ENCODE measurements around the gene TJP3. TPM values are rescaled to one million over a fixed set of nuclear protein-coding genes. Genes with fewer than 3 reads are reported as not detected.
"Not testable (repeated sequence)": the region's sequence is repeated elsewhere in the genome, so short reads cannot be mapped to it uniquely, and the experiment has no call there.

The TJP3 gene
- total RNA-seq: not detected
- long read RNA-seq: 0 reads

GRCh38 chr19:3708207-3708931 lies at the start of gene TJP3:
Gene TJP3 (plus strand): TSS chr19:3708384. CDS start chr19:3728433, 20,049 bp downstream.
- DNase-seq (no peak), ATAC-seq (ENCODE audit: poor library complexity) (peak; percentile 31)
- intact Hi-C loops (cut with DNase I): loop anchor here (10.0 kb wide), 1 partner anchor 164 kb away; no protein-coding TSS in a partner anchor

GRCh38 chr19:3658870-3659745 lies 49.1 kb upstream of the TJP3 start:
- DNase-seq: no peak
- intact Hi-C loops (cut with DNase I): no loop called here
- no peak for ATAC-seq (ENCODE audit: poor library complexity)

- ATAC-seq (ENCODE audit: poor library complexity) (no peak), DNase-seq (no peak)
- intact Hi-C loops (cut with DNase I): no loop called here
Measured at GRCh38 chr19:3659746-3660112, 48.5 kb upstream of the TJP3 start.

- intact Hi-C loops (cut with DNase I): no loop called here
- DNase-seq: no peak
- no peak for ATAC-seq (ENCODE audit: poor library complexity)
Measured at GRCh38 chr19:3660493-3661219, 47.5 kb upstream of the TJP3 start.

- intact Hi-C loops (cut with DNase I): no loop called here
- no peak for DNase-seq
- ATAC-seq (ENCODE audit: poor library complexity): no peak
Measured at GRCh38 chr19:3661284-3662238, 46.6 kb upstream of the TJP3 start.

- DNase-seq: no peak
- no peak for ATAC-seq (ENCODE audit: poor library complexity)
- intact Hi-C loops (cut with DNase I): no loop called here
Measured at GRCh38 chr19:3663838-3664237, 44.3 kb upstream of the TJP3 start.

GRCh38 chr19:3664879-3665642 lies 43.1 kb upstream of the TJP3 start:
- intact Hi-C loops (cut with DNase I): loop anchor here (5.0 kb wide), 1 partner anchor 37 kb away; the partner anchor contains the start of gene PIP5K1C
- ATAC-seq (ENCODE audit: poor library complexity): no peak
- no peak for DNase-seq

GRCh38 chr19:3665681-3666544 lies 42.3 kb upstream of the TJP3 start:
- peak; percentile 83 for DNase-seq
- peak; percentile 64 for ATAC-seq (ENCODE audit: poor library complexity)

GRCh38 chr19:3666545-3666856 lies 41.7 kb upstream of the TJP3 start:
- intact Hi-C loops (cut with DNase I): loop anchor here (5.0 kb wide), 1 partner anchor 36 kb away; the partner anchor contains the start of gene PIP5K1C
- not testable (repeated sequence) for ATAC-seq (ENCODE audit: poor library complexity); DNase-seq

More at GRCh38 chr19:3665681-3666544, 42.3 kb upstream of the TJP3 start:
- intact Hi-C loops (cut with DNase I): loop anchor here (5.0 kb wide), 1 partner anchor 36 kb away; the partner anchor contains the start of gene PIP5K1C

- DNase-seq (no peak), ATAC-seq (ENCODE audit: poor library complexity) (no peak)
- intact Hi-C loops (cut with DNase I): loop anchor here (5.0 kb wide), 1 partner anchor 35 kb away; the partner anchor contains the start of gene PIP5K1C
Measured at GRCh38 chr19:3667037-3667638, 41.0 kb upstream of the TJP3 start.

GRCh38 chr19:3667766-3668165 lies 40.4 kb upstream of the TJP3 start:
- intact Hi-C loops (cut with DNase I): loop anchor here (5.0 kb wide), 1 partner anchor 35 kb away; the partner anchor contains the start of gene PIP5K1C
- ATAC-seq (ENCODE audit: poor library complexity) (no peak), DNase-seq (no peak)

- DNase-seq (no peak), ATAC-seq (ENCODE audit: poor library complexity) (no peak)
- intact Hi-C loops (cut with DNase I): loop anchor here (5.0 kb wide), 1 partner anchor 34 kb away; the partner anchor contains the start of gene PIP5K1C
Measured at GRCh38 chr19:3668331-3669081, 39.7 kb upstream of the TJP3 start.

GRCh38 chr19:3669082-3669946 lies 38.9 kb upstream of the TJP3 start:
- intact Hi-C loops (cut with DNase I): loop anchor here (5.0 kb wide), 1 partner anchor 33 kb away; the partner anchor contains the start of gene PIP5K1C
- no peak for ATAC-seq (ENCODE audit: poor library complexity)
- no peak for DNase-seq
